GM12865 (cell line): Measurements from ENCODE around the gene LILRB4.
"Not testable (repeated sequence)": the region's sequence is repeated elsewhere in the genome, so short reads cannot be mapped to it uniquely, and the experiment has no call there.

Source experiments
- DNase-seq: peaks from one replicate; pipeline ENCODE4 v3.0.0; 2010; ENCODE audit warnings: low read depth
- H3K4me3 ChIP-seq: 2 replicates; pipeline ENCODE4 v1.5.1; 2011; ENCODE audit warnings: mild to moderate bottlenecking, low read depth, low read length, control low read depth
- CTCF ChIP-seq: IDR thresholded peaks from 2 replicates; pipeline ENCODE4 v1.5.1; 2011; ENCODE audit warnings: low read length, control low read depth, low read depth, inconsistent platforms; ENCODE audit not compliant: insufficient read depth; ENCODE audit errors: missing control alignments

Gene LILRB4

GRCh38 chr19:54708781-54709180 lies 46.0 kb downstream of the LILRB4 start:
- TF ChIP-seq CTCF = no peak
- no peak overlapping the region for H3K4me3 ChIP-seq
- DNase-seq = no peak

- no peak overlapping the region for H3K4me3 ChIP-seq
- no peak for TF ChIP-seq CTCF
- DNase-seq = no peak
Measured at GRCh38 chr19:54709212-54709948, 46.6 kb downstream of the LILRB4 start.

- not testable (repeated sequence) for H3K4me3 ChIP-seq, DNase-seq
Measured at GRCh38 chr19:54709956-54710355, 47.2 kb downstream of the LILRB4 start.
